ENCODE measurements around the gene LRRC7. TPM values are rescaled to one million over a fixed set of nuclear protein-coding genes. Genes with fewer than 3 reads are reported as not detected.

LRRC7 gene
- total and polyA plus RNA-seq, 2 of the 8 experiments (the other 6 are each of a cell fraction or from before 2014, with no cell fraction given), result 0.03 to 0.17 TPM

DNA sequence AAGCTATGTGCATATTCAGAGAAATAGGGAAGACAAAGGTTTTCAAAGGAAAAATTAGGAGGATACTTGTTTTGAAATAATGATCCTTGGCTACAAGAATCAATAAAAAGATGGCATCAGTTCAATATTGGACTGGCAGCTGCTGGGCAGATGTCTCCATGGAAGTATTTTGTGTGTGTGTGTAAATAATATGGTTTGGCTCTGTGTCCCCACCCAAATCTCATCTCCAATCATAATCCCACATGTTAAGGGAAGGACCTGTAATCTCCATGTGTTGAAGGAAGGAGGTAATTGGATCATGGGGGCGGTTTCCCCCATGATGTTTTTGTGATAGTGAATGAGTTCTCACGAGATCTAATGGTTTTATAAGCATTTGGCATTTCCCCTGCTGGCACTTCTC is 40.4 kb upstream of the LRRC7 start:
- Histone ChIP-seq H3K23me2 (ENCODE audit: low read depth, low read length) (no peaks in the 10 kb centered on the region), H3K79me2 (ENCODE audit: control insufficient read depth in 1 of 2, insufficient read depth in 2 of 2, low read length in 2 of 2) (no peaks in the 10 kb centered on the region), H4K5ac (ENCODE audit: insufficient read length, low read depth, low read length) (no peak overlapping the region), H3K56ac (replicated peaks; ENCODE audit: insufficient read length, low read depth, low read length) (no peak overlapping the region), H3K9me3 (ENCODE audit: insufficient read depth in 2 of 2, low read depth in 1 of 2, low read length in 1 of 2) (no peaks in the 10 kb centered on the region), H3K23ac (ENCODE audit: insufficient read length) (no peak overlapping the region), H4K8ac (ENCODE audit: extremely low read depth, insufficient read depth, low read length) (no peak overlapping the region), H3K27me3 (replicated peaks in 1 of 4; ENCODE audit: control insufficient read depth in 3 of 4, extremely low read depth in 1 of 4, insufficient read depth in 3 of 4, low read length in 3 of 4) (no peaks in the 10 kb centered on the region), H3K27ac (ENCODE audit: low read depth, low read length) (no peak overlapping the region), H3K36me3 (ENCODE audit: control insufficient read depth in 2 of 4, insufficient read depth in 4 of 4, low read length in 3 of 4) (no peaks in the 10 kb centered on the region), H3K4ac (replicated peaks; ENCODE audit: insufficient read length, low read depth, low read length) (no peak overlapping the region), H3K9ac (replicated peaks in 1 of 4; ENCODE audit: extremely low read depth in 1 of 4, low read depth in 3 of 4, low read length in 3 of 4) (no peak overlapping the region), H2BK5ac (ENCODE audit: low read depth, low read length) (no peak overlapping the region), H3K4me2 (ENCODE audit: insufficient read depth in 1 of 2, low read depth in 2 of 2, low read length in 2 of 2) (no peak overlapping the region), H2BK15ac (ENCODE audit: low read length) (no peak overlapping the region), H2AFZ (ENCODE audit: low read length) (no peak overlapping the region), H3K79me1 (ENCODE audit: low read depth, low read length) (no peaks in the 10 kb centered on the region), H3K14ac (ENCODE audit: insufficient read length) (no peak overlapping the region), H2BK12ac (ENCODE audit: low read depth, low read length) (no peak overlapping the region), H2BK120ac (replicated peaks; ENCODE audit: low read depth, low read length) (no peak overlapping the region), H3K18ac (ENCODE audit: extremely low read depth, low read length) (no peak overlapping the region), H2AK5ac (ENCODE audit: low read depth, low read length) (no peak overlapping the region), H3K4me1 (replicated peaks in 1 of 4; ENCODE audit: control insufficient read depth in 3 of 4, insufficient read depth in 4 of 4, low read length in 3 of 4) (no peaks in the 10 kb centered on the region), H2BK20ac (ENCODE audit: low read length) (no peak overlapping the region), H3K4me3 (ENCODE audit: extremely low read depth in 1 of 4, insufficient read depth in 2 of 4, low read depth in 3 of 4, low read length in 4 of 4) (no peak overlapping the region), H4K20me1 (replicated peaks in 1 of 2; ENCODE audit: control insufficient read depth in 1 of 2, insufficient read depth in 2 of 2, low read length in 2 of 2) (no peaks in the 10 kb centered on the region), H4K91ac (replicated peaks; ENCODE audit: insufficient read length, low read length) (no peak overlapping the region)
- no peak for TF ChIP-seq BRCA1 (IDR thresholded peaks at IDR 0.05; ENCODE audit: low read depth, low read length)
- no peak for TF ChIP-seq SP4 (IDR thresholded peaks at IDR 0.05; ENCODE audit: low read length)
- no peak for FAIRE-seq
- 100% methylated on average over 2 of the region's 2 CpGs; no CpG with 5 or more reads in 1 of the 2 experiments for WGBS, 2 experiments (ENCODE audit: extremely low coverage in 1 of 2, insufficient coverage in 1 of 2, insufficient read length in 1 of 2, insufficient replicate concordance in 2 of 2, low coverage in 1 of 2, low lambda C conversion rate in 2 of 2, missing lambda C conversion rate in 1 of 2)
- CTCF ChIA-PET (ENCODE audit: partially characterized antibody), result no interaction called here
- POLR2A ChIA-PET (ENCODE audit: partially characterized antibody), result no interaction called here
- no peak for DNase-seq (ENCODE audit: low read depth in 1 of 2, low spot score in 2 of 2)
